GM12874 (cell line): ENCODE measurements around the gene MOB3B.

Experiments
- CTCF ChIP-seq: IDR thresholded peaks from 2 replicates; pipeline ENCODE4 v1.5.1; 2011; ENCODE audit warnings: low read depth, mild to moderate bottlenecking, control low read depth, low read length, moderate library complexity; ENCODE audit not compliant: insufficient read depth

MOB3B gene

GRCh38 chr9:27423915-27424710 lies 105.5 kb downstream of the MOB3B start:
- TF ChIP-seq CTCF, result no peak

GRCh38 chr9:27422279-27422834 lies 107.3 kb downstream of the MOB3B start:
- TF ChIP-seq CTCF, result no peak

GRCh38 chr9:27421577-27421976 lies 108.0 kb downstream of the MOB3B start:
- no peak for TF ChIP-seq CTCF

- TF ChIP-seq CTCF, result no peak
These were observed 115.3 kb downstream of the MOB3B start for GRCh38 chr9:27414220-27414761.

GRCh38 chr9:27413511-27414219 lies 115.9 kb downstream of the MOB3B start:
- TF ChIP-seq CTCF, result no peak

- no peak for TF ChIP-seq CTCF
These were observed 116.7 kb downstream of the MOB3B start for GRCh38 chr9:27412963-27413362.

- TF ChIP-seq CTCF, result no peak
These were observed 117.5 kb downstream of the MOB3B start for GRCh38 chr9:27412081-27412480.
